ENCODE data around the gene DNAJB5. TPM values are rescaled to one million over a fixed set of nuclear protein-coding genes. Genes with fewer than 3 reads are reported as not detected.

DNAJB5 gene
- total and polyA plus RNA-seq, 5 donors from 2014 or later = 0.42 to 2.7 (median 2.1) TPM

GRCh38 chr9:35029852-35030251 lies 40.3 kb downstream of the DNAJB5 start:
- H3K27ac Mint-ChIP-seq = no peak overlapping the region
- H3K4me1 ChIP-seq (ENCODE audit: control insufficient read depth, insufficient read depth, low read length, poor library complexity, severe bottlenecking) = no peaks in the 10 kb centered on the region
- H3K27me3 Mint-ChIP-seq = no peaks in the 10 kb centered on the region

GRCh38 chr9:35033101-35033500 lies 43.6 kb downstream of the DNAJB5 start:
- peaks cover 11% of the 10 kb centered on the region for H3K36me3 Mint-ChIP-seq
- Histone ChIP-seq H3K27me3 (ENCODE audit: control insufficient read depth, insufficient read depth, low read length) (no peaks in the 10 kb centered on the region), H3K4me3 (ENCODE audit: low read depth, low read length) (no peak overlapping the region), H3K9me3 (ENCODE audit: control insufficient read depth in 2 of 2, low read length in 2 of 2) (no peaks in the 10 kb centered on the region), H3K4me1 (ENCODE audit: control insufficient read depth, insufficient read depth, low read length, poor library complexity, severe bottlenecking) (peaks cover 11% of the 10 kb centered on the region), H3K27ac (ENCODE audit: insufficient read depth, low read length, poor library complexity, severe bottlenecking) (no peak overlapping the region), H3K36me3 (ENCODE audit: control insufficient read depth, insufficient read depth, low read length) (no peaks in the 10 kb centered on the region)
- no peak overlapping the region for H3K4me3 Mint-ChIP-seq
- ATAC-seq (ENCODE audit: low read depth in 2 of 2) (no peak), DNase-seq (no peak)
- peaks cover 3 to 8% (median 7%) of the 10 kb centered on the region in 4 donors for H3K4me1 Mint-ChIP-seq
- no peaks in the 10 kb centered on the region for H3K9me3 Mint-ChIP-seq
- no peak overlapping the region for H3K27ac Mint-ChIP-seq
- no peaks in the 10 kb centered on the region for H3K27me3 Mint-ChIP-seq

More at GRCh38 chr9:35029852-35030251, 40.3 kb downstream of the DNAJB5 start:
- Histone ChIP-seq H3K9me3 (ENCODE audit: control insufficient read depth in 2 of 2, low read length in 2 of 2) (no peaks in the 10 kb centered on the region), H3K27me3 (ENCODE audit: control insufficient read depth, insufficient read depth, low read length) (no peaks in the 10 kb centered on the region), H3K36me3 (ENCODE audit: control insufficient read depth, insufficient read depth, low read length) (no peaks in the 10 kb centered on the region), H3K4me3 (ENCODE audit: low read depth, low read length) (no peak overlapping the region), H3K27ac (ENCODE audit: insufficient read depth, low read length, poor library complexity, severe bottlenecking) (no peak overlapping the region)
- H3K4me1 Mint-ChIP-seq = peaks cover 7 to 13% (median 12%) of the 10 kb centered on the region in 4 donors
- ATAC-seq (ENCODE audit: low read depth in 2 of 2) (no peak), DNase-seq (no peak)
- H3K4me3 Mint-ChIP-seq = no peak overlapping the region
- H3K36me3 Mint-ChIP-seq = peaks cover 8% of the 10 kb centered on the region
- H3K9me3 Mint-ChIP-seq = no peaks in the 10 kb centered on the region

GRCh38 chr9:35035851-35036701 lies 46.5 kb downstream of the DNAJB5 start:
- peaks cover 11% of the 10 kb centered on the region for H3K4me1 ChIP-seq (ENCODE audit: control insufficient read depth, insufficient read depth, low read length, poor library complexity, severe bottlenecking)
- no peaks in the 10 kb centered on the region for H3K27me3 Mint-ChIP-seq
- DNase-seq (peak; percentile 19 to 81 (median 20)), ATAC-seq (ENCODE audit: low read depth in 2 of 2) (peak; percentile 61 to 81)
- peaks cover 16% of the 10 kb centered on the region for H3K36me3 Mint-ChIP-seq
- peak overlapping the region; percentile 72 to 75 (median 75) for H3K27ac Mint-ChIP-seq
- H3K27ac ChIP-seq (ENCODE audit: insufficient read depth, low read length, poor library complexity, severe bottlenecking) = no peak overlapping the region
- peak overlapping the region in 3 of 4 donors; percentile 61 to 86 (median 80) for H3K4me3 Mint-ChIP-seq
- H3K4me1 Mint-ChIP-seq = peaks cover 3 to 9% (median 6%) of the 10 kb centered on the region in 4 donors
- no peaks in the 10 kb centered on the region for H3K9me3 ChIP-seq (ENCODE audit: control insufficient read depth in 2 of 2, low read length in 2 of 2)
- H3K9me3 Mint-ChIP-seq = no peaks in the 10 kb centered on the region
- H3K36me3 ChIP-seq (ENCODE audit: control insufficient read depth, insufficient read depth, low read length) = no peaks in the 10 kb centered on the region
- H3K4me3 ChIP-seq (ENCODE audit: low read depth, low read length) = peak overlapping the region; percentile 53
- no peaks in the 10 kb centered on the region for H3K27me3 ChIP-seq (ENCODE audit: control insufficient read depth, insufficient read depth, low read length)

- Histone ChIP-seq H3K9me3 (ENCODE audit: control insufficient read depth in 2 of 2, low read length in 2 of 2) (no peaks in the 10 kb centered on the region), H3K36me3 (ENCODE audit: control insufficient read depth, insufficient read depth, low read length) (peaks cover 14% of the 10 kb centered on the region), H3K27me3 (ENCODE audit: control insufficient read depth, insufficient read depth, low read length) (no peaks in the 10 kb centered on the region), H3K4me3 (ENCODE audit: low read depth, low read length) (no peak overlapping the region), H3K4me1 (ENCODE audit: control insufficient read depth, insufficient read depth, low read length, poor library complexity, severe bottlenecking) (no peaks in the 10 kb centered on the region), H3K27ac (ENCODE audit: insufficient read depth, low read length, poor library complexity, severe bottlenecking) (no peak overlapping the region)
- Mint-ChIP-seq H3K27me3 (no peaks in the 10 kb centered on the region), H3K9me3 (peaks cover 0 to 2% (median 0%) of the 10 kb centered on the region in 7 donors), H3K27ac (no peak overlapping the region), H3K4me3 (no peak overlapping the region), H3K36me3 (peaks cover 25% of the 10 kb centered on the region), H3K4me1 (peaks cover 0 to 5% (median 4%) of the 10 kb centered on the region in 4 donors)
- DNase-seq = no peak
- ATAC-seq (ENCODE audit: low read depth in 2 of 2) = no peak
These were observed 52.6 kb downstream of the DNAJB5 start for GRCh38 chr9:35042081-35042604.

- Histone ChIP-seq H3K36me3 (ENCODE audit: control insufficient read depth, insufficient read depth, low read length) (peaks cover 14% of the 10 kb centered on the region), H3K4me3 (ENCODE audit: low read depth, low read length) (no peak overlapping the region), H3K4me1 (ENCODE audit: control insufficient read depth, insufficient read depth, low read length, poor library complexity, severe bottlenecking) (no peaks in the 10 kb centered on the region), H3K27me3 (ENCODE audit: control insufficient read depth, insufficient read depth, low read length) (no peaks in the 10 kb centered on the region), H3K9me3 (ENCODE audit: control insufficient read depth in 2 of 2, low read length in 2 of 2) (no peaks in the 10 kb centered on the region), H3K27ac (ENCODE audit: insufficient read depth, low read length, poor library complexity, severe bottlenecking) (no peak overlapping the region)
- Mint-ChIP-seq H3K27me3 (no peaks in the 10 kb centered on the region), H3K27ac (peak overlapping the region in 1 of 3 donors; percentile 91), H3K4me3 (peak overlapping the region in 1 of 4 donors; percentile 61), H3K36me3 (peaks cover 25% of the 10 kb centered on the region), H3K9me3 (peaks cover 0 to 2% (median 0%) of the 10 kb centered on the region in 7 donors), H3K4me1 (peaks cover 0 to 5% (median 4%) of the 10 kb centered on the region in 4 donors)
- ATAC-seq (ENCODE audit: low read depth in 2 of 2) (no peak), DNase-seq (no peak)
These were observed 53.5 kb downstream of the DNAJB5 start for GRCh38 chr9:35042891-35043545.

- Histone ChIP-seq H3K27ac (ENCODE audit: insufficient read depth, low read length, poor library complexity, severe bottlenecking) (no peak overlapping the region), H3K27me3 (ENCODE audit: control insufficient read depth, insufficient read depth, low read length) (no peaks in the 10 kb centered on the region), H3K4me1 (ENCODE audit: control insufficient read depth, insufficient read depth, low read length, poor library complexity, severe bottlenecking) (no peaks in the 10 kb centered on the region), H3K9me3 (ENCODE audit: control insufficient read depth in 2 of 2, low read length in 2 of 2) (no peaks in the 10 kb centered on the region), H3K36me3 (ENCODE audit: control insufficient read depth, insufficient read depth, low read length) (peaks cover 16% of the 10 kb centered on the region), H3K4me3 (ENCODE audit: low read depth, low read length) (no peak overlapping the region)
- H3K27me3 Mint-ChIP-seq = no peaks in the 10 kb centered on the region
- no peak for DNase-seq
- no peak for ATAC-seq (ENCODE audit: low read depth in 2 of 2)
- peaks cover 0 to 2% (median 0%) of the 10 kb centered on the region in 7 donors for H3K9me3 Mint-ChIP-seq
- peaks cover 35% of the 10 kb centered on the region for H3K36me3 Mint-ChIP-seq
- H3K4me3 Mint-ChIP-seq = no peak overlapping the region
- peaks cover 0 to 5% (median 2%) of the 10 kb centered on the region in 4 donors for H3K4me1 Mint-ChIP-seq
- no peak overlapping the region for H3K27ac Mint-ChIP-seq
These were observed 54.5 kb downstream of the DNAJB5 start for GRCh38 chr9:35044071-35044470.

Measured in CD4-positive, CD25-positive, alpha-beta regulatory T cell (primary cell).